GM21825 (cell line): ENCODE data around the gene CASP5.

ENCODE experiments used
- ATAC-seq: cut with Tn5 transposase; IDR thresholded peaks from one replicate; pipeline ENCODE4 v1.9.1; 2021; ENCODE audit warnings: mild to moderate bottlenecking, moderate library complexity; ENCODE audit not compliant: unreplicated experiment

Gene CASP5

DNA sequence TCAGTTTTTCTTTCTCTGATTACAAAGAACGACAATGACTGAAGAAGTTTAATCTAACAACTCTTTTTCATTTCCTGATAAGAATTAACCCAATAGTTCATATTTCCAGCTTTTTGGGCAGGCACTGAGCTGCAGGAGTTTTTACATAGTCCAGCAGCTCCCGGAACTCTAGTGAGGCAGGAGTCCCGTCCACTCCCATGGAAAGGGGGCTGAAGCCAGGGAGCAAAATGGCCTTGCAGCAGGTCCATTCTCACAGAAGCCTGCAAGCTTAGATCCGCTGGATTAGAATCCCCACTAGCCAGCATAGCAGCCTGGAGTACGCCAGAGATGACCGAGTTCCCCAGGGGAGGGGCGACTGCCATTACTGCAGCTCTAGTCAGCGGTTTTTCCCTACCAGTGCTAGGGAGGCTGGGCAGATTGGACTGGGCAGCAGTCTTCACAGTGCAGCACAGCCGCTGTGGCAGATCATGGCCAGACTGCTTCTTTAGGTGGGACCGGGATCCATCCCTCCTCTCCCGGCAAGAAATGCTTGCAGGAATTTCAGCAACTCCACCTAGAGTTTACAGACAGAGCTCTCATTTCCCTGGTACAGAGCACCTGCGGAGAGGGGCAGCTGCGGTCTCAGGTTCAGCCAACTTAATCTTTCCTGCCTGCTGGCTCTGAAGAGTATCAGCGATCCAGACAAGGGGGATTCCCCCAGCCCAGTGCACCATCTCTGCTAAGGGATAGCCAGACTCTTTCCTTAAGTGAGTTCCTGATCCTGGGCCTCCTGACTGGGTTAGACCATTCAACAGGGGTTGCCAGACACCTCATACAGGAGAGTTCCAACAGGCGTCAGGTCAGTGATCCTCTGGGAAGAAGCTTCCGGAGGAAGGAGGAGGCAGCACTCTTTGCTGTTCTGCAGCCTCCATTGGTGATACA is 53.9 kb downstream of the CASP5 start:
- ATAC-seq = no peak

DNA sequence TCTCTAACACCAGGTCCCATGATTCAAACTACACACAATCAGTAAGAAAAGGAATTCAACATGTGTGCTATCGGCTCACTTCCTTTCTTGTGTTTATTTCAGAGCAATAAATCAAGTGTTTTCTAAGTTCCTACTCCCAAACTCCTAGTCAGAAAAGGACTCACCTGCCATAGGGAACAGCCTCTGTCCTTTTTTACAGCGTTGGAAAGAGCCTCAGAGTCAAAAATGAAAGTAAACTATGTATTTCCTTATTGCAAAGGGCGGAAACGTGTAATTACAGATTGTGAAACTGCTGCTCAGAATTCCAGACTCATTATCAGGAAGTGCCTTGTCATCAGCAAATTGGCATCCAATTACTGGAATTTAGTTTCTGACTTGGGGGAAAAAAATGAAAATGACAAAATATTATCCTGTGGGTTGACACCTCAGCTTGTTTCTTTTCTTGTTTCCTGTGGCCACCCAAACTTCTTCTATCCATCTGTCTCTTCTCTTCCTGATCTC is 54.6 kb downstream of the CASP5 start, which contains the start of gene CASP4:
Gene CASP4 (minus strand): TSS at position 220 of the 501 bp plus-strand sequence. CDS start 49 bp downstream, at position 171.
- ATAC-seq = peak; percentile 92

DNA sequence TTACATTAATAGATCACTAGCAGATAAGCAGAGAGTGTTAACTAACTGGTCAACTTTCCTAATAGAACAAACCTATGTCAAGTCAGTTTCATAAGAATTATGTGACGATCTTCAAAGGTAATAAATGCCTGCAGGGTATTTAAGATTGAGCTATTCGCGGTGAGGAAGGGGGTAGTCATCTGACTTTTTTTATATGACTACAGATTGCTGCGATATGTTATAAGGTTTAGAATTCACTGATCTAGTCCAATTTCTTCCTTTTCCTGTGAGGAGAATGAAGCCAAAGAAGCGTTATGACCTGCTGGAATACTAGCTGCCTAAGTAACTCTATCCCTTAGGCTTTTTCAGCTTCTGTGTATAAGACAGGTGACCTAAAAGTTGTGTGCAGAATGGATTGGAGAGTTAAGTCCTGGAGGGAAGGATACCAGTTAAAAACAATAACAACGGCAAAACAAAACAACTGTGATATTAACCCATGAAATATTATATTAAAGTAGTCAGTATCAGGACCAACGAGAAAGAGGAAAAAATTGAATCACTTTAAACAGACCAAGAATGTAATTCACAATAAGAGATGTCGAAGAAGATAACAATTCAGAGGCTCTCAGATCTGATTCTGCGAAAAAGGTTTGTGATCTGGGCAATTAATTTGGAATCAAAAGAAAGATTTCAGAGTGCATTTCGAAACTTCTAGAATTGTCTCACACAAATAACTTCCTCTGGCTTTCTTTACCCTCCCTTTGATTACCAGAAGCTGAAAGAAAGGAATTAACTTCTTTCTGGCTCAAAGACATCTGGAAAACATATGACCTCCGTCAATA is 55.2 kb downstream of the CASP5 start:
- peak; percentile 17 for ATAC-seq

GRCh38 chr11:104965735-104966134 is 57.2 kb downstream of the CASP5 start:
- ATAC-seq = no peak

- ATAC-seq = no peak
Measured at GRCh38 chr11:104964247-104964646, 58.7 kb downstream of the CASP5 start.

GRCh38 chr11:104962852-104963251 is 60.1 kb downstream of the CASP5 start:
- ATAC-seq = no peak

DNA sequence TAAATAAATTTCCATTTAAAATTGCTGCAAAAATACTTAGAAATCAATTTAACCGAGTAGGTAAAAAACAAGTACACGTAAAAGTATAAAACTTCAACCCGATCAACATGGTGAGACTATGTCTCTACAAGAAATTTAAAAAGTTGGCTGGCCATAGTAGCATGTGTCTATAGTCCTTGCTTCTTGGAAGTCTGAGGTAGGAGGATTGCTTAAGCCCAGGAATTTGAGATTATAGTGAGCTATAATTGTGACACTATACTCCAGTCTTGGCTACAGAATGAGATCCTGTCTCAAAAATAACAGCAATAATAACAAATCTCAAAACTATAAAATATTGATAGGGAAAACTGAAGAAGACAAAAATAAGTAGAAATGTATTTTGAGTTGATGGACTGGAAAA is 65.7 kb downstream of the CASP5 start:
- ATAC-seq = no peak

DNA sequence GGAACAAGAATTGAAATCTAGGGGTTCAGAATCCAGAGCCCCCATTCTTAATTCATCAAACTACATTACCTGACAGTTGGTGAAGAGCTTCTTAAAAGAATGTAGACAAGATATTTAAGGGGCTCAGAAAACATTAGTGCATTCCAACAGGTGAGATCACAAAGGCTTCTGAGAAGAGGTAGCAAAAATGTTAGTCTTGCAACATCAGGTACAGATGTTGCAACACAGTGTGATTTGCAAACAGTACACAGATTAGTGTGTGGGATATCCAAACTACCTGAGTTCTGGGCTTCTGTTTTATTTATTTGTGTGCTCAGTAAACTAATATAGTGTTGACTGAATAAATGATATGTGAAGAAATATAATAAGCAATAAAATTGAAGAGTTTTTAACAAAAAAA is 66.4 kb downstream of the CASP5 start:
- no peak for ATAC-seq

GRCh38 chr11:104946907-104947306 is 76.1 kb downstream of the CASP5 start:
- peak; percentile 90 for ATAC-seq
